NOMO-1 treated with DMSO at 0.1 percent for 48 hours (cell line): ENCODE measurements around the gene TRIM40.

Experiments used
- DNase-seq: peaks from one replicate; lab custom pipeline; 2025; ENCODE audit not compliant: unreplicated experiment; lab: John Stamatoyannopoulos, UW

TRIM40 gene

DNA sequence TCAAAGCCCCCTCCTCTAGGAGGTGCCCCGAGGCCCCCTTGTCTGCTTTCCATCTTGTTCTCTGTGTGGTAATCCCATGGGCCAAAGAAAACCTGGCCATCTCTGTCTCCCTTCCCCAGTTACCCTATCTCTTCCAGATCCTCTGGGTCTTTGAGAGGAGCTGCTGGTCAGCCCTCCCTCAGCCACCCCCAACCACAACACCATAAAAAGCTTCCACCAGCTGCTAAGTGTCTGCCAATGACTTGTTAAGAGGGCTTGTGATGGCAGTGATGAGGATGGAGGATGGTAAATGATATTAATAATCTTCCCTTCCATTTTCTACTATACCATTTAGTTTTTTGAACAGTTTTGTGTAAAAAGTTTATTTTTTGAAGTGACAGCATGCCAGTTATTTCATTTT, 60.0 kb downstream of the TRIM40 start:
- no peak for DNase-seq

DNA sequence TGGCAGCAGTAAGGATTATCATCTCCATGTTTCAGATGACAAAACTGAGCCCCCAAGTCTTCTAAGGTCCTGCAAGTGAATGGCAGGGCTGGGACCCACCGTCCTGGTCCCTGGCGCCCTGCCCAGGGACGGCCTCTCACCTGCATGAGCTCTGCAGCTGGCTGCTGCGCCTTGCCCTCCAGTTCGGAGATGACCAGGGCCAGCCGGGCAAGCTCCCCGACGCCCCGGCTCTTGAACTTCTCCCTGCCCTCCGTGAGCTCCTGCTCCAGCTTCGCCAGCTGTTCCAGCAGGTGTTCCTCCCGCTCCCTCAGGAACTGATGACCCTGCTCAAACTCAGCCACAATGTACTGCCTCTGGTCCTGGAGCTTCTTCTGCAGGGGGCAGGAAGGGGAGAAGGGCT, 60.4 kb downstream of the TRIM40 start:
- DNase-seq, result no peak
